ENCODE data around the gene SASH3. TPM values are rescaled to one million over a fixed set of nuclear protein-coding genes. Genes with fewer than 3 reads are reported as not detected.

SASH3 gene
- polyA plus RNA-seq, 1 donor (not counting 4 experiments of a cell fraction or from before 2014, with no cell fraction given), result 0.09 TPM

DNA sequence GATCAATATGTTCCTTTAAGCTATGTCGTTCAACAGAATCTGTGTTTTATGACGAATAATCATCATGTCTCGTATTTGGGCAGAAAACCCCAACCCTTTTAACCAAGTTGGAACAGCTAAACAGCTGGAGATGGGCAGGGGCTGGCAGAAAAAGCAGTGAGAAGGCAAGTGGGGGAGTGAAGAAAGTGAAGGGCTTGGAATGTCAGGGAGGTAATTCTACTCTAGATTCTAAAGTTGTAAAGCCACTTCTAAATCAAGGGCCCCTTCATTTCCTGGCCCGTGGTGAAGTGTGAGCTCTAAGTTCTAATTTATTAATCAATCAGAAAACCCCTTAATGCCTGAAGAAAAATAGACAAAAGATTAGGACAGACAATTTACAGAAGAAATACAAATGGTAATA, 20.4 kb downstream of the SASH3 start:
- H4K20me1 ChIP-seq (ENCODE audit: control insufficient read depth, extremely low read depth, insufficient read depth, low read length), result no peaks in the 10 kb centered on the region
- no peaks in the 10 kb centered on the region for H3K79me2 ChIP-seq (ENCODE audit: control insufficient read depth, insufficient read depth, low read length)
- TF ChIP-seq EZH2 (IDR thresholded peaks at IDR 0.05; ENCODE audit: low read length), result no peak
- no peak for TF ChIP-seq CTCF (optimal IDR thresholded peaks at IDR 0.05 in 1 of 3, IDR thresholded peaks at IDR 0.05 in 1 of 3, conservative IDR thresholded peaks at IDR 0.05 in 1 of 3; ENCODE audit: extremely low read depth in 1 of 3, insufficient read depth in 2 of 3, low read length in 3 of 3)
- DNase-seq (ENCODE audit: low read depth, low spot score) (no peak), FAIRE-seq (no peak)
- dilution Hi-C loops (cut with MboI; ENCODE audit: extremely low pct_ligation_motif_present, low sequenced_read_pairs), result no loop called here
- H3K9me3 ChIP-seq (ENCODE audit: control insufficient read depth, low read depth, low read length), result no peaks in the 10 kb centered on the region
- no peak overlapping the region for H3K27ac ChIP-seq (ENCODE audit: control insufficient read depth, insufficient read depth, low read length)
- no peaks in the 10 kb centered on the region for H3K36me3 ChIP-seq (ENCODE audit: control insufficient read depth in 2 of 2, extremely low read depth in 1 of 2, insufficient read depth in 2 of 2, low read length in 2 of 2)
- H3K9me1 ChIP-seq (ENCODE audit: control insufficient read depth, extremely low read depth, insufficient read depth, low read length), result no peaks in the 10 kb centered on the region
- no peak overlapping the region for H3K4me3 ChIP-seq (ENCODE audit: control insufficient read depth in 2 of 3, extremely low read depth in 1 of 3, insufficient read depth in 2 of 3, low read depth in 1 of 3, low read length in 3 of 3)
- H3K4me2 ChIP-seq (ENCODE audit: control insufficient read depth, extremely low read depth, insufficient read depth, low read depth, low read length), result no peak overlapping the region
- H3K4me1 ChIP-seq (ENCODE audit: control insufficient read depth, extremely low read depth, insufficient read depth, low read length), result no peaks in the 10 kb centered on the region
- H2AFZ ChIP-seq (ENCODE audit: control insufficient read depth, low read length), result no peak overlapping the region
- no peaks in the 10 kb centered on the region for H3K27me3 ChIP-seq (ENCODE audit: control insufficient read depth, extremely low read depth, insufficient read depth, low read length)
- no peak overlapping the region for H3K9ac ChIP-seq (ENCODE audit: control insufficient read depth, extremely low read depth, insufficient read depth, low read length)

GRCh38 chrX:129802863-129803262, 23.1 kb downstream of the SASH3 start:
- dilution Hi-C loops (cut with MboI; ENCODE audit: extremely low pct_ligation_motif_present, low sequenced_read_pairs), result no loop called here
- TF ChIP-seq EZH2 (IDR thresholded peaks at IDR 0.05; ENCODE audit: low read length), result no peak
- TF ChIP-seq CTCF (optimal IDR thresholded peaks at IDR 0.05 in 1 of 3, IDR thresholded peaks at IDR 0.05 in 1 of 3, conservative IDR thresholded peaks at IDR 0.05 in 1 of 3; ENCODE audit: extremely low read depth in 1 of 3, insufficient read depth in 2 of 3, low read length in 3 of 3), result no peak
- FAIRE-seq, result no peak
- Histone ChIP-seq H3K4me3 (ENCODE audit: control insufficient read depth in 2 of 3, extremely low read depth in 1 of 3, insufficient read depth in 2 of 3, low read depth in 1 of 3, low read length in 3 of 3) (no peak overlapping the region), H2AFZ (ENCODE audit: control insufficient read depth, low read length) (no peak overlapping the region), H3K36me3 (ENCODE audit: control insufficient read depth in 2 of 2, extremely low read depth in 1 of 2, insufficient read depth in 2 of 2, low read length in 2 of 2) (no peaks in the 10 kb centered on the region), H3K79me2 (ENCODE audit: control insufficient read depth, insufficient read depth, low read length) (no peaks in the 10 kb centered on the region), H3K27me3 (ENCODE audit: control insufficient read depth, extremely low read depth, insufficient read depth, low read length) (no peaks in the 10 kb centered on the region), H3K27ac (ENCODE audit: control insufficient read depth, insufficient read depth, low read length) (no peak overlapping the region), H3K9me1 (ENCODE audit: control insufficient read depth, extremely low read depth, insufficient read depth, low read length) (no peaks in the 10 kb centered on the region), H3K9me3 (ENCODE audit: control insufficient read depth, low read depth, low read length) (no peaks in the 10 kb centered on the region), H4K20me1 (ENCODE audit: control insufficient read depth, extremely low read depth, insufficient read depth, low read length) (no peaks in the 10 kb centered on the region), H3K4me2 (ENCODE audit: control insufficient read depth, extremely low read depth, insufficient read depth, low read depth, low read length) (no peak overlapping the region), H3K9ac (ENCODE audit: control insufficient read depth, extremely low read depth, insufficient read depth, low read length) (no peak overlapping the region), H3K4me1 (ENCODE audit: control insufficient read depth, extremely low read depth, insufficient read depth, low read length) (no peaks in the 10 kb centered on the region)
- DNase-seq (ENCODE audit: low read depth, low spot score), result no peak
